IMR-90 (cell line): ENCODE measurements around the gene COX7C. TPM values are rescaled to one million over a fixed set of nuclear protein-coding genes. Genes with fewer than 3 reads are reported as not detected.

Experiments
- ATAC-seq: fragments of 200-7000 bp; cut with Tn5 transposase; 2 replicates; pipeline ENCODE4 v1.9.1; 2020; ENCODE audit warnings: low read depth, mild to moderate bottlenecking, moderate library complexity
- BruUV-seq: library from RNA; stranded (reverse); fragments of 400-500 nt; replicated peaks from 2 replicates; lab custom pipeline; 2021; lab: Mats Ljungman, UMichigan
- CTCF ChIA-PET: fragments of 300-600 bp; formaldehyde crosslinking; extraction: SDS; loops from one replicate; lab custom pipeline; 2021; ENCODE audit warnings: antibody characterized with exemption; lab: Yijun Ruan, JAX
- POLR2A ChIA-PET: fragments of 300-600 bp; sonication (Branson Sonifier 250); formaldehyde crosslinking; loops from one replicate; lab custom pipeline; 2022; ENCODE audit warnings: antibody characterized with exemption; ENCODE audit not compliant: unreplicated experiment; lab: Charles Lee
- DNase-seq: peaks from one replicate; pipeline ENCODE4 v3.0.0; 2013
- H2AFZ ChIP-seq: replicated peaks from 2 replicates; pipeline ENCODE3; 2013; ENCODE audit warnings: low read length, mild to moderate bottlenecking; ENCODE audit not compliant: poor library complexity
- H2AK5ac ChIP-seq: 2 replicates; pipeline ENCODE4 v1.6.1; 2013; ENCODE audit warnings: low read depth, low read length, inconsistent platforms
- H2AK9ac ChIP-seq: replicated peaks from 2 replicates; pipeline ENCODE3; 2013; ENCODE audit warnings: mild to moderate bottlenecking, low read depth, low read length, moderate library complexity; ENCODE audit not compliant: poor library complexity
- H2BK120ac ChIP-seq: 2 replicates; pipeline ENCODE4 v1.6.1; 2013; ENCODE audit warnings: low read depth, low read length, inconsistent platforms
- H2BK15ac ChIP-seq: 3 replicates; pipeline ENCODE4 v1.6.1; 2013; ENCODE audit warnings: low read depth, low read length, inconsistent platforms
- H2BK20ac ChIP-seq: 2 replicates; pipeline ENCODE4 v1.6.1; 2013; ENCODE audit warnings: low read depth, mild to moderate bottlenecking, inconsistent platforms, low read length, moderate library complexity
- H2BK5ac ChIP-seq: 2 replicates; pipeline ENCODE4 v1.6.1; 2013; ENCODE audit warnings: mild to moderate bottlenecking, low read depth, low read length, inconsistent platforms; ENCODE audit not compliant: poor library complexity, severe bottlenecking
- H3K14ac ChIP-seq: replicated peaks from 2 replicates; pipeline ENCODE4 v1.6.1; 2013; ENCODE audit warnings: low read depth, low read length, inconsistent platforms
- H3K18ac ChIP-seq: 2 replicates; pipeline ENCODE4 v1.6.1; 2013; ENCODE audit warnings: low read depth, low read length, control low read depth
- H3K23ac ChIP-seq: 2 replicates; pipeline ENCODE4 v1.6.1; 2013; ENCODE audit warnings: low read depth, low read length, inconsistent platforms
- H3K27ac ChIP-seq: 2 replicates; pipeline ENCODE4 v1.5.1; 2013; ENCODE audit warnings: mild to moderate bottlenecking, control low read depth, low read length; ENCODE audit not compliant: insufficient read depth
- H3K27me3 ChIP-seq: 2 replicates; pipeline ENCODE4 v1.6.1; 2013; ENCODE audit warnings: low read length; ENCODE audit not compliant: control insufficient read depth, insufficient read depth
- H3K36me3 ChIP-seq: 2 replicates; pipeline ENCODE4 v1.6.1; 2013; ENCODE audit warnings: low read length, mixed read lengths; ENCODE audit not compliant: control insufficient read depth, insufficient read depth
- H3K4ac ChIP-seq: 2 replicates; pipeline ENCODE4 v1.6.1; 2013; ENCODE audit warnings: low read depth, low read length, inconsistent platforms
- H3K4me1 ChIP-seq: 2 replicates; pipeline ENCODE4 v1.6.1; 2013; ENCODE audit warnings: low read length, mixed read lengths; ENCODE audit not compliant: control insufficient read depth, insufficient read depth
- H3K4me2 ChIP-seq: 2 replicates; pipeline ENCODE4 v1.6.1; 2013; ENCODE audit warnings: low read depth, mild to moderate bottlenecking, control low read depth, low read length, moderate library complexity
- H3K4me3 ChIP-seq: 2 replicates; pipeline ENCODE4 v1.5.1; 2013; ENCODE audit warnings: low read depth, mild to moderate bottlenecking, control low read depth, low read length, moderate library complexity; ENCODE audit not compliant: insufficient read depth
- H3K56ac ChIP-seq: 2 replicates; pipeline ENCODE4 v1.6.1; 2013; ENCODE audit warnings: low read length, inconsistent platforms; ENCODE audit not compliant: insufficient read depth; ENCODE audit errors: extremely low read depth
- H3K79me1 ChIP-seq, 2 experiments: 2 replicates each; pipeline ENCODE4 v1.6.1; 2013; ENCODE audit warnings: low read length in 2 of 2, inconsistent platforms in 1 of 2, low read depth in 1 of 2
- H3K9ac ChIP-seq: 2 replicates; pipeline ENCODE4 v1.6.1; 2013; ENCODE audit warnings: low read depth, low read length, control low read depth
- H3K9me1 ChIP-seq: 2 replicates; pipeline ENCODE4 v1.6.1; 2013; ENCODE audit warnings: low read length, inconsistent platforms; ENCODE audit not compliant: insufficient read depth
- H3K9me3 ChIP-seq: 2 replicates; pipeline ENCODE4 v1.6.1; 2013; ENCODE audit warnings: low read length; ENCODE audit not compliant: control insufficient read depth, insufficient read depth
- H4K20me1 ChIP-seq: 2 replicates; pipeline ENCODE4 v1.6.1; 2013; ENCODE audit warnings: low read length, inconsistent platforms; ENCODE audit not compliant: insufficient read depth
- H4K5ac ChIP-seq: 2 replicates; pipeline ENCODE4 v1.6.1; 2013; ENCODE audit warnings: mild to moderate bottlenecking, low read depth, low read length, control low read depth
- H4K8ac ChIP-seq, 2 experiments: 2 replicates each; pipeline ENCODE4 v1.6.1; 2013; ENCODE audit warnings: low read depth in 2 of 2, low read length in 2 of 2, control low read depth in 1 of 2, inconsistent platforms in 1 of 2
- H4K91ac ChIP-seq: 2 replicates; pipeline ENCODE4 v1.6.1; 2013; ENCODE audit warnings: low read depth, low read length, inconsistent platforms; ENCODE audit not compliant: insufficient read depth
- MAZ ChIP-seq: IDR thresholded peaks from 2 replicates; pipeline ENCODE4 v1.6.1; 2012; ENCODE audit warnings: low read depth, mild to moderate bottlenecking, low read length, improper control_type of control experiment, moderate library complexity, borderline replicate concordance
- MXI1 ChIP-seq: IDR thresholded peaks from 2 replicates; pipeline ENCODE4 v1.6.1; 2012; ENCODE audit warnings: low read depth, mild to moderate bottlenecking, low read length, moderate library complexity, borderline replicate concordance
- NFE2L2 ChIP-seq: fragments of 150-350 bp; IDR thresholded peaks from 2 replicates; pipeline ENCODE4 v1.6.1; 2016; ENCODE audit warnings: low read depth, mild to moderate bottlenecking, low read length
- POLR2A ChIP-seq: IDR thresholded peaks from 2 replicates; pipeline ENCODE4 v1.6.1; 2012; ENCODE audit warnings: mild to moderate bottlenecking, low read depth, low read length
- SMC3 ChIP-seq: fragments of 150-350 bp; IDR thresholded peaks from 2 replicates; pipeline ENCODE4 v1.6.1; 2016; ENCODE audit warnings: low read depth, mild to moderate bottlenecking, antibody characterized with exemption, low read length, moderate library complexity
- WGBS, 2 experiments: methylation state at CpG; one replicate each; pipeline versions ENCODE4 v1.1.5 to v1.1.7; 2013; ENCODE audit warnings: missing lambda C conversion rate in 2 of 2; ENCODE audit not compliant: insufficient read length in 1 of 2; ENCODE audit errors: extremely low coverage in 2 of 2; 5-methylcytosine and 5-hydroxymethylcytosine counted together
- dilution Hi-C: fragments of 300-500 bp; cut with HindIII; formaldehyde crosslinking; loops from one replicate; pipeline ENCODE4 v1.14.3; 2018; ENCODE audit warnings: low sequenced_read_pairs; ENCODE audit not compliant: unreplicated experiment
- in situ Hi-C: fragments of 300-500 bp; cut with MboI; formaldehyde crosslinking; loops from 3 replicates; pipeline ENCODE4 v1.14.3; 2019; ENCODE audit warnings: low sequenced_read_pairs, inconsistent platforms, mixed read lengths
- intact Hi-C: fragments of 100-400 bp; cut with micrococcal nuclease; formaldehyde crosslinking; loops from 2 replicates; pipeline ENCODE4 v1.10.0; 2022
- polyA plus RNA-seq, 3 experiments: library from polyadenylated mRNA; depleted of rRNA; stranded (reverse); fragments of >200 nt; gene quantifications; 2 replicates each; pipeline ENCODE4 v1.2.3, GENCODE V29; 2012; ENCODE audit warnings: low replicate concordance in 1 of 3
- total RNA-seq: library from RNA; depleted of rRNA; stranded (reverse); fragments of >200 nt; gene quantifications from 2 replicates; pipeline ENCODE4 v1.2.3, GENCODE V29; 2012

COX7C gene
- total and polyA plus RNA-seq, 2 of the 4 experiments (the other 2 are of a cell fraction) = 91.4 to 564 TPM

GRCh38 chr5:86625148-86625547 is 7.4 kb downstream of the COX7C start:
- Histone ChIP-seq H2AK9ac (no peak overlapping the region), H2AK5ac (no peak overlapping the region), H3K36me3 (peaks cover under 1% of the 10 kb centered on the region), H3K14ac (no peak overlapping the region), H2BK20ac (no peak overlapping the region), H2AFZ (no peak overlapping the region), H3K27ac (no peak overlapping the region), H4K91ac (no peak overlapping the region), H3K9me1 (no peaks in the 10 kb centered on the region), H3K27me3 (no peaks in the 10 kb centered on the region; the same call in 1 of the 2 replicates), H4K8ac (no peak overlapping the region), H3K9me3 (no peaks in the 10 kb centered on the region), H3K23ac (no peak overlapping the region), H2BK120ac (no peak overlapping the region), H3K4me2 (no peak overlapping the region), H2BK5ac (no peak overlapping the region), H4K20me1 (no peaks in the 10 kb centered on the region), H3K4me3 (no peak overlapping the region), H3K9ac (no peak overlapping the region), H3K18ac (no peak overlapping the region), H4K5ac (no peak overlapping the region), H3K56ac (no peak overlapping the region), H2BK15ac (no peak overlapping the region), H3K79me1 (no peaks in the 10 kb centered on the region; a peak in 2 of 4 replicates), H3K4me1 (no peaks in the 10 kb centered on the region), H3K4ac (no peak overlapping the region)
- BruUV-seq = no TSS peak
- POLR2A ChIA-PET = no interaction called here
- in situ Hi-C loops (no loop called here), intact Hi-C loops (loop anchor here (10.0 kb wide), 1 partner anchor 340 kb away; no protein-coding TSS in a partner anchor), dilution Hi-C loops (no loop called here)
- TF ChIP-seq SMC3 = no peak
- TF ChIP-seq MAZ = no peak
- TF ChIP-seq NFE2L2 = no peak
- TF ChIP-seq MXI1 = no peak
- TF ChIP-seq POLR2A = no peak
- DNase-seq (no peak), ATAC-seq (no peak)
- CTCF ChIA-PET = no interaction called here
- WGBS, 2 experiments = no CpG with 5 or more reads among the region's 2 CpGs
